Body of pancreas (tissue), 4 donors: ENCODE measurements around the gene ABI1. TPM values are rescaled to one million over a fixed set of nuclear protein-coding genes. Genes with fewer than 3 reads are reported as not detected.

Source experiments
- ATAC-seq: fragments of 150-250 bp; one replicate; pipeline ENCODE4 v1.9.1; 2016
- DNase-seq, 4 donors: peaks; one replicate each; pipeline ENCODE4 v3.0.0-alpha.2; 2019
- H3K27ac ChIP-seq, 4 donors: fragments of 200-600 bp; sonication (generic); 1 replicate in 3 of 4; 2 replicates in 1 of 4; pipeline versions ENCODE4 v1.5.1 to v1.6.1; 2016 to 2019; ENCODE audit warnings: mild to moderate bottlenecking in 1 of 4, mixed read lengths in 1 of 4, moderate library complexity in 1 of 4
- H3K27me3 ChIP-seq, 2 donors: fragments of 200-600 bp; sonication (generic); one replicate each; pipeline ENCODE4 v1.6.0; 2016; ENCODE audit warnings: mild to moderate bottlenecking in 1 of 2
- H3K36me3 ChIP-seq, 2 donors: fragments of 200-600 bp; sonication (generic); replicated peaks in 1 of 2; 2 replicates each; pipeline ENCODE4 v1.5.1; 2016; ENCODE audit warnings: low read depth in 2 of 2; ENCODE audit not compliant: insufficient read depth in 1 of 2
- H3K4me1 ChIP-seq: fragments of 200-600 bp; sonication (generic); one replicate; pipeline ENCODE4 v1.6.0; 2016
- H3K4me3 ChIP-seq, 2 donors: fragments of 200-600 bp; sonication (generic); 1 replicate in 1 of 2; 2 replicates in 1 of 2; pipeline ENCODE4 v1.5.1; 2016 to 2019
- H3K9me3 ChIP-seq, 3 donors: fragments of 200-600 bp; sonication (generic); 1 replicate in 2 of 3; 2 replicates in 1 of 3; pipeline ENCODE4 v1.5.1; 2016
- CTCF ChIP-seq, 7 experiments: fragments of 450-650 bp in 4 of 7; fragments of 200-600 bp in 3 of 7; sonication (generic) in 3 of 7; IDR thresholded peaks; one replicate each; pipeline ENCODE4 v1.5.1; 2016 to 2019; ENCODE audit warnings: antibody characterized with exemption in 7 of 7
- POLR2A ChIP-seq, 3 donors: fragments of 450-650 bp; IDR thresholded peaks; one replicate each; pipeline ENCODE4 v1.6.1; 2016; ENCODE audit warnings: antibody characterized with exemption in 3 of 3, mild to moderate bottlenecking in 2 of 3
- WGBS, 2 donors: methylation state at CpG; one replicate each; pipeline ENCODE4 v1.1.5; 2017; 5-methylcytosine and 5-hydroxymethylcytosine counted together
- intact Hi-C: fragments of 100-400 bp; cut with DNase I; formaldehyde crosslinking; loops from one replicate; pipeline ENCODE4 v1.15.1; 2023
- total RNA-seq, 2 donors: library from RNA; depleted of rRNA; stranded (reverse); fragments of >200 nt; gene quantifications; one replicate each; pipeline ENCODE4 v1.1.0, GENCODE V29; 2016

Gene ABI1
- total RNA-seq, 2 donors from 2014 or later = 13.5 to 24.9 TPM

DNA sequence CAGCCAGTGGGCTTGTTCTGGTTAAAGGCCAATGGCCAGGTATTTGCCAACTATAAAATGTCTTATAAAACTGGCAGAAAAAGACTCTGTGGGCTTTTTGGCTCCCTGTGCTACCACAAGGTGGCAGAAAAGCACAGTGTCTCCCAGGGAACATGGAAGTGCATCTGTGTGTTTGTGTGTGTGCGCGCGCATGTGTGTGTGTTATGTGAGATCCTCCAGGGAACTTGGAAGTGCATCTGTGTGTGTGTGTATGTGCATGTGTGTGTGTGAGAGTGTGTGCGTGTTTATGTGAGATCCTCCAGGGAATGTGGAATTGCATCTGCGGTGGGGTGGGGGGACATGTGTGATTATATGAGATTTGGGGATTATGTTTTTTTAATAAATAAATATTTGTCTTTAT lies 30.2 kb upstream of the ABI1 start:
- DNase-seq (peak; percentile 23 to 61 (median 44)), ATAC-seq (no peak)
- 54 to 66% methylated on average over 5 of the region's 5 CpGs for WGBS, 2 donors
- Histone ChIP-seq H3K4me1 (no peaks in the 10 kb centered on the region), H3K4me3 (no peak overlapping the region), H3K27ac (no peak overlapping the region), H3K9me3 (no peaks in the 10 kb centered on the region), H3K27me3 (no peaks in the 10 kb centered on the region), H3K36me3 (no peaks in the 10 kb centered on the region)
- TF ChIP-seq POLR2A (IDR thresholded peaks at IDR 0.05) (no peak), CTCF (IDR thresholded peaks at IDR 0.05) (peak in 5 of 7 experiments; percentile 34 to 55 (median 43))
- intact Hi-C loops = no loop called here

DNA sequence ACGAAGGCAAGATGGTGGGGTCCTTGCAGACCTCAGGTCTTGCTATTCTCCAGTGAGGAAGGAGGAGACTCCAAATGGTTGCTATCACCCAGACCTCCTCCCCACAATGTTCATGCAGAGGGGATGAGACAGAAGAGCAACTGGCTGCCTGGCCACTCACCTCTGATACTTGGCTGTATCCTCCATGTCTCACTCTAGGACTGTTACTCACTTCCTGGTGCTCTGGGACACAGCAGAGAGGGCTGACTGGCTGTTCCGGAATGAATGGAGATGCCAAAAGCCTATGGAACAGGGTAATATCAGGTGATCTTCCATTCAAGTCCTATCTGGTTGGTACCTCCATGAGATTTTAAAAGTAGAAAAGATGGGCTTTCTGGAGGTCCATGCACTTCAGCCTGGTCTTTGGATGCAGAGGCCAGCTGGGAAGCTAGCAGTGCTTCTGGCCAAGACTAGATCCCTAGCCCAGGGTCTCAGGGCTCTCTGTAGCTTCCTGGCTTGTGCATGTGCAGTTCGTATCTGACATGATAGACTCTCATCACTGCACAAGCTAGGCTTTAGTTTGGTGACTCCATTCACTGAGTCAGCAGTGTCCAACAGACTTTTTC lies 27.0 kb upstream of the ABI1 start:
- no peaks in the 10 kb centered on the region for H3K4me1 ChIP-seq
- no peak for ATAC-seq
- H3K4me3 ChIP-seq = no peak overlapping the region
- WGBS, 2 donors = 58 to 63% methylated on average over 3 of the region's 3 CpGs
- H3K27me3 ChIP-seq = no peaks in the 10 kb centered on the region
- intact Hi-C loops = no loop called here
- TF ChIP-seq POLR2A (IDR thresholded peaks at IDR 0.05) = no peak
- no peak for TF ChIP-seq CTCF (IDR thresholded peaks at IDR 0.05)
- no peak for DNase-seq
- H3K36me3 ChIP-seq = no peaks in the 10 kb centered on the region
- H3K9me3 ChIP-seq = no peaks in the 10 kb centered on the region
- no peak overlapping the region for H3K27ac ChIP-seq

DNA sequence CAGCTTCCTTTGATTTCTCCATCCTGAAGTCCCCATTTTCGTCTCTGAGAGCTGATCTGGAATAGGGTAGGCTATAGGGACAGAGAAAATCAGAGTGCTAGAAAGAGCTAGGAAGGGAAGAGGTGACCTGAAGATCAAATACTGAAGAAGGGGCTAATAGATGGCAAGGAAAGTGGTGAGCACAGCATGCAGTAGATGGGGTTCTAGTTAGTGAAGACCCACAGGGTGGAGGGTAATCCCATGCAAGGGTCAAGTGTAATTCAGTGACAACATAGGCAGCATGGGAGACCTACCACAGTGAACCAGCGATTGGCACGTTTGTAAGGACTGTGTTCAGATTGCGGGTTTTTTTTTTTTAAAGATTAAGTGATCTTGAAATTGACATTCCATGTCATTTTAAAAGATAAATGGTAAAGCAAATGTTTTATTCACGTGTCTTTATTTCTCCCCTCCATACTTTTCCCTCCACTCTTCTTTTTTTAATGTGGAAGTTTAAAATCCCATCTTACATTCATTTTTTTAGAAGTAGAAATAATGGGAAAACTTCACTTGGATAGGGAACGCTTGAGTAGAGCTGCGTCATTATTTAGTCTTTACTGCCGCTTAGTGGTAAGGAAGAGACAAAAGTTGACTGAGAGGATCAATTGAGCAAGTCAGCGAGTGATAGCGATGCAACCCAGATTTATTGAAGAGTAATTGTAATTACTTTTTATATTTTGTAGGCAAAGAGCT lies 21.0 kb upstream of the ABI1 start:
- Histone ChIP-seq H3K4me3 (no peak overlapping the region), H3K9me3 (no peaks in the 10 kb centered on the region), H3K27ac (no peak overlapping the region), H3K4me1 (peaks cover 8% of the 10 kb centered on the region), H3K36me3 (no peaks in the 10 kb centered on the region), H3K27me3 (peaks cover 0 to 4% of the 10 kb centered on the region in 2 donors)
- TF ChIP-seq POLR2A (IDR thresholded peaks at IDR 0.05) = no peak
- peak; percentile 19 to 88 (median 86) for TF ChIP-seq CTCF (IDR thresholded peaks at IDR 0.05)
- ATAC-seq (peak; percentile 82), DNase-seq (peak in 1 of 4 donors; percentile 30)
- 5 to 7% methylated on average over 10 of the region's 10 CpGs for WGBS, 2 donors
- intact Hi-C loops = loop anchor here (5.0 kb wide), 1 partner anchor 154 kb away; no protein-coding TSS in a partner anchor

- Histone ChIP-seq H3K4me3 (no peak overlapping the region), H3K27me3 (peaks cover 0 to 4% of the 10 kb centered on the region in 2 donors), H3K36me3 (no peaks in the 10 kb centered on the region), H3K27ac (no peak overlapping the region), H3K9me3 (no peaks in the 10 kb centered on the region), H3K4me1 (peaks cover 8% of the 10 kb centered on the region)
- TF ChIP-seq POLR2A (IDR thresholded peaks at IDR 0.05) (no peak), CTCF (IDR thresholded peaks at IDR 0.05) (no peak)
- peak; percentile 62 to 81 (median 70) for DNase-seq
- intact Hi-C loops = loop anchor here (5.0 kb wide), 1 partner anchor 152 kb away; no protein-coding TSS in a partner anchor
- peak; percentile 85 for ATAC-seq
- WGBS, 2 donors = 19 to 21% methylated on average over 5 of the region's 5 CpGs
These were observed 19.0 kb upstream of the ABI1 start for GRCh38 chr10:26879744-26880143.
